Measurements from ENCODE around the gene NEXN. TPM values are rescaled to one million over a fixed set of nuclear protein-coding genes. Genes with fewer than 3 reads are reported as not detected.

NEXN gene
- total RNA-seq, 4 donors from 2014 or later: 9.5 to 48.4 (median 34.9) TPM

DNA sequence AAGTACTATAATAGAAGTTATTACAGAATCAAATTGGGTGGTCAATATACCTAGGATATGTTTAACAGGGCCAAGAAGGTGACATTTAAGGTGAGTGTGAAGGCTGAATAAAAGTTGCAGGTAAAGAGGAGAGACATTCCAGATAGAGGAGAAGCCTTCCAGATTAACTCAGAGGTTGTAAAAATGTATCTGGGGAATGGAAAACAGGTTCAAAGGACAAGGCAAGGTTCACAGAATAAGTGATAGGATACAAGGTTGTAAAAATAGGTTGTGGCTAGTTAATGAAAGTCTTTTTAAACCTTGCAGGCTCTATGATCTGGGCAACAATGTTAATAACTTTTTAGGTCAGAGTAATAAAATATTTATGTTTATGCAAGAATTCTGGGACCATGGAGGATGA lies 50.2 kb downstream of the NEXN start:
- TF ChIP-seq CTCF (IDR thresholded peaks at IDR 0.05) (no peak), POLR2A (IDR thresholded peaks at IDR 0.05) (no peak)
- no peak overlapping the region for H3K27ac ChIP-seq
- no peak for DNase-seq
- no peaks in the 10 kb centered on the region for H3K9me3 ChIP-seq
- no peaks in the 10 kb centered on the region for H3K36me3 ChIP-seq
- intact Hi-C loops (cut with DNase I; ENCODE audit: low total_unique reads): no loop called here
- no peak overlapping the region for H3K4me3 ChIP-seq
- no peaks in the 10 kb centered on the region for H3K4me1 ChIP-seq
- no peaks in the 10 kb centered on the region for H3K27me3 ChIP-seq

- intact Hi-C loops (cut with DNase I; ENCODE audit: low total_unique reads): no loop called here
- TF ChIP-seq CTCF (IDR thresholded peaks at IDR 0.05) (no peak), POLR2A (IDR thresholded peaks at IDR 0.05) (no peak)
- Histone ChIP-seq H3K9me3 (no peaks in the 10 kb centered on the region), H3K36me3 (no peaks in the 10 kb centered on the region), H3K27ac (no peak overlapping the region), H3K4me3 (no peak overlapping the region), H3K4me1 (no peaks in the 10 kb centered on the region), H3K27me3 (no peaks in the 10 kb centered on the region)
- no peak for DNase-seq
Observed at GRCh38 chr1:77940921-77941570, 52.6 kb downstream of the NEXN start.

DNA sequence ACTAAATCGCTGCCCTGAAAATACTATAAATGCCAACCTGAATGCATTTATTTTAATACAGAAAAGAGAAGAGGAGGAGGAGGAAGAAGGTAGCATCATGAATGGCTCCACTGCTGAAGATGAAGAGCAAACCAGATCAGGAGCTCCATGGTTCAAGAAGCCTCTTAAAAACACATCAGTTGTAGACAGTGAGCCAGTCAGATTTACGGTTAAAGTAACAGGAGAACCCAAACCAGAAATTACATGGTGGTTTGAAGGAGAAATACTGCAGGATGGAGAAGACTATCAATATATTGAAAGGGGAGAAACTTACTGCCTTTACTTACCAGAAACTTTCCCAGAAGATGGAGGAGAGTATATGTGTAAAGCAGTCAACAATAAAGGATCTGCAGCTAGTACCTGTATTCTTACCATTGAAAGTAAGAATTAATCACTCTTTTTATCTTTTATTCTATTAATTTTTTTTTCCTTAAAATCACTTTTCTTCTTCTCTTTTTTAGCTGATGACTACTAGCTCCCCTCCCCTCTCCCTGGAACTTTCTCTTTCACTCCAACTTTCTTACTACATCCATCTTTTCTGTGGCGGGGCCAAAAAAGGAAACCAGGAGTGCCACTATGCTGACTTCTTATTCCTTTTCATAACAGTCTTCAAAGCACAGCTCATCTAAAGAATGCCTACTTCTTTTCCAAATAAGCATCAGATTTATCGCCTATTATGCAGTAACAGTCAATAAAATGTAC lies 54.1 kb downstream of the NEXN start:
- Histone ChIP-seq H3K4me3 (no peak overlapping the region), H3K36me3 (no peaks in the 10 kb centered on the region), H3K27me3 (no peaks in the 10 kb centered on the region), H3K9me3 (no peaks in the 10 kb centered on the region), H3K4me1 (no peaks in the 10 kb centered on the region), H3K27ac (no peak overlapping the region)
- no peak for DNase-seq
- intact Hi-C loops (cut with DNase I; ENCODE audit: low total_unique reads): no loop called here
- TF ChIP-seq CTCF (IDR thresholded peaks at IDR 0.05) (no peak), POLR2A (IDR thresholded peaks at IDR 0.05) (no peak)

GRCh38 chr1:77945345-77945744 lies 56.9 kb downstream of the NEXN start:
- DNase-seq: no peak
- intact Hi-C loops (cut with DNase I; ENCODE audit: low total_unique reads): no loop called here
- no peak overlapping the region for H3K27ac ChIP-seq
- no peaks in the 10 kb centered on the region for H3K27me3 ChIP-seq
- TF ChIP-seq CTCF (IDR thresholded peaks at IDR 0.05) (no peak), POLR2A (IDR thresholded peaks at IDR 0.05) (no peak)
- H3K36me3 ChIP-seq: no peaks in the 10 kb centered on the region
- no peaks in the 10 kb centered on the region for H3K9me3 ChIP-seq
- H3K4me3 ChIP-seq: no peak overlapping the region
- H3K4me1 ChIP-seq: no peaks in the 10 kb centered on the region

DNA sequence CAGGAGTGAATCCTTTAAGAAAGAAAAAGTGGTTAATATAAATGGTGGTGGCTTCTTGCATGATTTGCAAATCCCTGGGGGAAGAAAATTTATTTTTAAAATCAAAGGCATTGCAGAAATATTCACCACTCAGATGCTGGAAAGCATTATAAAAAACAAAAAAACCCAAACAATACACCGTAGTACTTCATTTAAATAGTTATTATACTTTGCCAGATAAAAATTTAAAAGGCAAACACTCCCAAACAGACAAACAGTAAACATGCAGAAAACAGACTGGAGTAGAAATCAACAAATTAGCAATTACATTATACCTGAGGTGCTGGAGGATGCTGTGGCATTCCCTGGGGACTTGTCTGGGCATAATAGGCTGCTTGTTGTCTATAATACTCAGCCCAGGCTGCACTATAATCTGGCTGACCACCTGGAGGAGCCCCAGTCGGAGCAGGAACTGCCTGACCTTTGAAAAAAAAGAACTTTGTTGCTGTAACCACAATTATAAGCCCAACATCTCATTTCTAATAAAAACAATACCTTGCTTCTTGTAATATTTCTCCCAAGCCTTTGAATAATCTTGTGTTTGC lies 60.5 kb downstream of the NEXN start:
- Histone ChIP-seq H3K36me3 (no peaks in the 10 kb centered on the region), H3K4me3 (no peak overlapping the region), H3K27me3 (no peaks in the 10 kb centered on the region), H3K9me3 (no peaks in the 10 kb centered on the region), H3K4me1 (no peaks in the 10 kb centered on the region), H3K27ac (peak overlapping the region in 1 of 2 donors; percentile 0)
- intact Hi-C loops (cut with DNase I; ENCODE audit: low total_unique reads): no loop called here
- TF ChIP-seq POLR2A (IDR thresholded peaks at IDR 0.05) (no peak), CTCF (IDR thresholded peaks at IDR 0.05) (peak in 1 of 4 experiments; percentile 13)
- no peak for DNase-seq
